HG03280 (cell line): ENCODE measurements around the gene AGPS.
"Not testable (repeated sequence)": the region's sequence is repeated elsewhere in the genome, so short reads cannot be mapped to it uniquely, and the experiment has no call there.

Experiments
- ATAC-seq: cut with Tn5 transposase; IDR thresholded peaks from one replicate; pipeline ENCODE4 v1.9.1; 2021; ENCODE audit warnings: mild to moderate bottlenecking, moderate library complexity; ENCODE audit not compliant: unreplicated experiment

The AGPS gene

GRCh38 chr2:177410629-177411028 is 18.1 kb downstream of the AGPS start:
- not testable (repeated sequence) for ATAC-seq

GRCh38 chr2:177413703-177414102 is 21.1 kb downstream of the AGPS start:
- no peak for ATAC-seq

- ATAC-seq = no peak
Observed at GRCh38 chr2:177419274-177419673, 26.7 kb downstream of the AGPS start.

- no peak for ATAC-seq
Observed at GRCh38 chr2:177422271-177422670, 29.7 kb downstream of the AGPS start.

GRCh38 chr2:177424120-177424519 is 31.5 kb downstream of the AGPS start:
- ATAC-seq = not testable (repeated sequence)

- not testable (repeated sequence) for ATAC-seq
Observed at GRCh38 chr2:177424620-177425019, 32.0 kb downstream of the AGPS start.

GRCh38 chr2:177427316-177427715 is 34.7 kb downstream of the AGPS start:
- no peak for ATAC-seq

- ATAC-seq = not testable (repeated sequence)
Observed at GRCh38 chr2:177427936-177428335, 35.4 kb downstream of the AGPS start.

GRCh38 chr2:177429688-177430325 is 37.2 kb downstream of the AGPS start:
- no peak for ATAC-seq

GRCh38 chr2:177430411-177430810 is 37.8 kb downstream of the AGPS start:
- no peak for ATAC-seq

- ATAC-seq = not testable (repeated sequence)
Observed at GRCh38 chr2:177431111-177431725, 38.6 kb downstream of the AGPS start.

GRCh38 chr2:177432703-177433102 is 40.1 kb downstream of the AGPS start:
- ATAC-seq = no peak

GRCh38 chr2:177433402-177433801 is 40.8 kb downstream of the AGPS start:
- no peak for ATAC-seq

GRCh38 chr2:177434475-177434874 is 41.9 kb downstream of the AGPS start:
- no peak for ATAC-seq

GRCh38 chr2:177445200-177445599 is 52.6 kb downstream of the AGPS start:
- no peak for ATAC-seq

- ATAC-seq = no peak
Observed at GRCh38 chr2:177448031-177448430, 55.5 kb downstream of the AGPS start.

- ATAC-seq = no peak
Observed at GRCh38 chr2:177449159-177449558, 56.6 kb downstream of the AGPS start.

GRCh38 chr2:177455187-177455586 is 62.6 kb downstream of the AGPS start:
- ATAC-seq = no peak

- not testable (repeated sequence) for ATAC-seq
Observed at GRCh38 chr2:177459756-177460155, 67.2 kb downstream of the AGPS start.

- ATAC-seq = no peak
Observed at GRCh38 chr2:177460973-177461585, 68.5 kb downstream of the AGPS start.

- no peak for ATAC-seq
Observed at GRCh38 chr2:177464549-177464948, 72.0 kb downstream of the AGPS start.

GRCh38 chr2:177465400-177466138 is 73.0 kb downstream of the AGPS start:
- no peak for ATAC-seq
